Smooth muscle cell of the pulmonary artery (primary cell): ENCODE measurements around the gene RFC1. TPM values are rescaled to one million over a fixed set of nuclear protein-coding genes. Genes with fewer than 3 reads are reported as not detected.

Experiments
- total RNA-seq: library from RNA; depleted of rRNA; stranded (reverse); fragments of >200 nt; gene quantifications from 2 replicates; pipeline ENCODE4 v1.2.3, GENCODE V29; 2014

The RFC1 gene, protein sequence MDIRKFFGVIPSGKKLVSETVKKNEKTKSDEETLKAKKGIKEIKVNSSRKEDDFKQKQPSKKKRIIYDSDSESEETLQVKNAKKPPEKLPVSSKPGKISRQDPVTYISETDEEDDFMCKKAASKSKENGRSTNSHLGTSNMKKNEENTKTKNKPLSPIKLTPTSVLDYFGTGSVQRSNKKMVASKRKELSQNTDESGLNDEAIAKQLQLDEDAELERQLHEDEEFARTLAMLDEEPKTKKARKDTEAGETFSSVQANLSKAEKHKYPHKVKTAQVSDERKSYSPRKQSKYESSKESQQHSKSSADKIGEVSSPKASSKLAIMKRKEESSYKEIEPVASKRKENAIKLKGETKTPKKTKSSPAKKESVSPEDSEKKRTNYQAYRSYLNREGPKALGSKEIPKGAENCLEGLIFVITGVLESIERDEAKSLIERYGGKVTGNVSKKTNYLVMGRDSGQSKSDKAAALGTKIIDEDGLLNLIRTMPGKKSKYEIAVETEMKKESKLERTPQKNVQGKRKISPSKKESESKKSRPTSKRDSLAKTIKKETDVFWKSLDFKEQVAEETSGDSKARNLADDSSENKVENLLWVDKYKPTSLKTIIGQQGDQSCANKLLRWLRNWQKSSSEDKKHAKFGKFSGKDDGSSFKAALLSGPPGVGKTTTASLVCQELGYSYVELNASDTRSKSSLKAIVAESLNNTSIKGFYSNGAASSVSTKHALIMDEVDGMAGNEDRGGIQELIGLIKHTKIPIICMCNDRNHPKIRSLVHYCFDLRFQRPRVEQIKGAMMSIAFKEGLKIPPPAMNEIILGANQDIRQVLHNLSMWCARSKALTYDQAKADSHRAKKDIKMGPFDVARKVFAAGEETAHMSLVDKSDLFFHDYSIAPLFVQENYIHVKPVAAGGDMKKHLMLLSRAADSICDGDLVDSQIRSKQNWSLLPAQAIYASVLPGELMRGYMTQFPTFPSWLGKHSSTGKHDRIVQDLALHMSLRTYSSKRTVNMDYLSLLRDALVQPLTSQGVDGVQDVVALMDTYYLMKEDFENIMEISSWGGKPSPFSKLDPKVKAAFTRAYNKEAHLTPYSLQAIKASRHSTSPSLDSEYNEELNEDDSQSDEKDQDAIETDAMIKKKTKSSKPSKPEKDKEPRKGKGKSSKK
- total RNA-seq, result 47.9 and 52.4 TPM in 2 replicates

DNA sequence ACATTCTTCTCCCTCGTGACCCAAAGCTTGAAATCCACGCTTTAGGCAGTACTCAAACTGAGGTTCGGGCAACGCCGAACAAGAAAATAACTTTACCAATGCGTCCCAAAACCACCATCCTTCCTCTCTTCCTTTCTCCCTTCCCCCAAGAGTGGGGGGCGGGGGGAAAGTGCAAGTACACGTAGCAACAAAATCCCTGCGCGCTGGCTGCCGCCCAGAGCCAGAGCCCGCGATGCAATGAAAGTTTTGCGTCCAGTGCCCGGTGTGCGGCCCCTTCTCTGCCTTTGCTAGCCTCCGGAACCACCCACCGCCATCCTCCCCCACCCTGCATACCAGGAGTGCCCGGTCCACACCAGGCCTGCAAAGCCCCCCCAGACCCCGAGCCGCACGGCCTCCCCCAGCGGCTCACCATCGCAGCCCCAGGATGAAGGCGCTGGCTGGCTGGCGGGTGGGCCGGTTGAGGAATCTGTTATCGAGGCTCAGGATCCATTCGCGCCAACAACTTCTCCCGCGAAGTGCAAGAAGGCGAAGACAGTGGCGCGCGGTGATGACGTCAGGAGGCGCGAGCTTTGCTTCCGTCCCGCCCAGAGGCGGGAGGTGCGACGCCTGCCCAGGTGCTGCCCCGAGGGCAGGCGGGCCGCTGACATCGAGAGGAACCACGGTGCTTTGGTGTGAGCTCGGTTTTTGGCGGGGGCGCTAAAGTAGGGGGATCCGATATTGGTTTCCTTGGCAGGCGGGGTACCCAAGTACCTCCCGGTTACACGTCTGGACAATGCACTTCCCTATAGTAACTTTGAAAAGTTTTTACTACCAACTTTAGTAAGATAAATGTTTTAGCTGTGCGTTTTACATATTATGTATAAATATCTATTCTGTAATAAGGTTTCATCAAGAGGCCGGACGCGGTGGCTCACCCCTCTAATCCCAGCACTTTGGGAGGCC lies at the start of gene RFC1:
TSS of gene RFC1 (minus strand) at position 533 of the 942 bp plus-strand sequence. CDS start at position 412, 121 bp downstream.

DNA sequence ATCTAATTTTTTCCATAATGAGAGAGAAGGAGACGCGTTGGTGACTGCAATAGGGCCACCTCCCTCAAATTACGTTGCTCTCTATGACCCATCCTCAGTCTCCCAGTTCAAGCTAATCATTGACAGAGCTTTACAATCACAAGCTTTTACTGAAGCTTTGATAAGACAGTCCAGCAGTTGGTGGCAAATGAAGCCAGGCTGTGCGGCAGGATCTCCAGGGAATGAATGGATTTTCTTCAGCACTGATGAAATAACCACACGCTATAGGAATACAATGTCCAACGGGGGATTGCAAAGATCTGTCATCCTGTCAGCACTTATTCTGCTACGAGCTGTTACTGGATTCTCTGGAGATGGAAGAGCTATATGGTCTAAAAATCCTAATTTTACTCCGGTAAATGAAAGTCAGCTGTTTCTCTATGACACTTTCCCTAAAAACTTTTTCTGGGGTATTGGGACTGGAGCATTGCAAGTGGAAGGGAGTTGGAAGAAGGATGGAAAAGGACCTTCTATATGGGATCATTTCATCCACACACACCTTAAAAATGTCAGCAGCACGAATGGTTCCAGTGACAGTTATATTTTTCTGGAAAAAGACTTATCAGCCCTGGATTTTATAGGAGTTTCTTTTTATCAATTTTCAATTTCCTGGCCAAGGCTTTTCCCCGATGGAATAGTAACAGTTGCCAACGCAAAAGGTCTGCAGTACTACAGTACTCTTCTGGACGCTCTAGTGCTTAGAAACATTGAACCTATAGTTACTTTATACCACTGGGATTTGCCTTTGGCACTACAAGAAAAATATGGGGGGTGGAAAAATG lies 40.8 kb upstream of the RFC1 start, which contains the start of gene KLB:
TSS of gene KLB (plus strand) at position 168 of the 821 bp plus-strand sequence. CDS start at position 188, 20 bp downstream.

Other genes starting within 250 kb of the RFC1 start
- gene WDR19, start 183.8 kb downstream of the RFC1 start, total RNA-seq, result 32.6 and 32.9 TPM in 2 replicates
- under 0.01 and 0.07 TPM in 2 replicates for gene KLB, start 40.6 kb upstream of the RFC1 start, total RNA-seq
- 797 and 920 TPM in 2 replicates for gene RPL9, start 92.6 kb upstream of the RFC1 start, total RNA-seq
- 4.7 and 5.8 TPM in 2 replicates for gene LIAS, start 92.7 kb upstream of the RFC1 start, total RNA-seq
- 79.7 and 154 TPM in 2 replicates for gene UGDH, start 161.1 kb upstream of the RFC1 start, total RNA-seq